HEK293 (cell line): Measurements from ENCODE around the gene CCDC112.

ENCODE experiments used
- GLI2 ChIP-seq: fragments of 450-650 bp; formaldehyde crosslinking; IDR thresholded peaks from 2 replicates; pipeline ENCODE4; 2017; ENCODE audit warnings: missing biosample characterization, missing genetic modification characterization, low read depth, borderline replicate concordance
- HOXA7 ChIP-seq: sonication (generic); formaldehyde crosslinking; IDR thresholded peaks from 2 replicates; pipeline ENCODE4 v1.8.1; 2022; ENCODE audit warnings: missing genetic modification reagents, borderline replicate concordance
- SP7 ChIP-seq: fragments of 450-650 bp; formaldehyde crosslinking; IDR thresholded peaks from 2 replicates; pipeline ENCODE4 v1.5.1; 2016; ENCODE audit warnings: missing biosample characterization, missing genetic modification characterization
- TCF7L2 ChIP-seq: IDR thresholded peaks from 2 replicates; pipeline ENCODE4 v1.6.1; 2011; ENCODE audit warnings: low read depth, mild to moderate bottlenecking, inconsistent platforms, low read length, moderate library complexity, borderline replicate concordance
- ZEB2 ChIP-seq: fragments of 450-650 bp; formaldehyde crosslinking; IDR thresholded peaks from 2 replicates; pipeline ENCODE4 v1.5.1; 2016; ENCODE audit warnings: missing biosample characterization, missing genetic modification characterization
- ZFP37 ChIP-seq: fragments of 450-650 bp; formaldehyde crosslinking; IDR thresholded peaks from 2 replicates; pipeline ENCODE4 v1.5.1; 2016; ENCODE audit warnings: missing biosample characterization, missing genetic modification characterization
- ZIC2 ChIP-seq: fragments of 450-650 bp; formaldehyde crosslinking; IDR thresholded peaks from 2 replicates; pipeline ENCODE4 v1.5.1; 2016; ENCODE audit warnings: missing biosample characterization, missing genetic modification characterization
- ZNF184 ChIP-seq: fragments of 450-650 bp; IDR thresholded peaks from 2 replicates; pipeline ENCODE4 v1.5.1; 2018; ENCODE audit warnings: missing biosample characterization, mild to moderate bottlenecking, missing genetic modification characterization
- ZNF311 ChIP-seq: fragments of 450-650 bp; formaldehyde crosslinking; IDR thresholded peaks from 2 replicates; pipeline ENCODE4 v1.5.1; 2017; ENCODE audit warnings: missing biosample characterization, missing genetic modification characterization, borderline replicate concordance
- ZNF335 ChIP-seq: fragments of 450-650 bp; formaldehyde crosslinking; conservative IDR thresholded peaks from 2 replicates; pipeline ENCODE4 v1.5.1; 2016; ENCODE audit warnings: missing biosample characterization, missing genetic modification characterization
- ZNF416 ChIP-seq: fragments of 450-650 bp; formaldehyde crosslinking; IDR thresholded peaks from 2 replicates; pipeline ENCODE4 v1.5.1; 2016; ENCODE audit warnings: missing biosample characterization, missing genetic modification characterization
- ZNF514 ChIP-seq: fragments of 450-650 bp; formaldehyde crosslinking; IDR thresholded peaks from 2 replicates; pipeline ENCODE4 v1.5.1; 2016; ENCODE audit warnings: missing biosample characterization, missing genetic modification characterization
- ZNF544 ChIP-seq: fragments of 450-650 bp; formaldehyde crosslinking; IDR thresholded peaks from 2 replicates; pipeline ENCODE4 v1.5.0; 2017; ENCODE audit warnings: missing biosample characterization, missing genetic modification characterization
- ZNF555 ChIP-seq: fragments of 450-650 bp; formaldehyde crosslinking; conservative IDR thresholded peaks from 2 replicates; pipeline ENCODE4 v1.5.1; 2017; ENCODE audit warnings: missing biosample characterization, mild to moderate bottlenecking, missing genetic modification characterization, inconsistent platforms
- ZNF670 ChIP-seq: fragments of 450-650 bp; formaldehyde crosslinking; IDR thresholded peaks from 2 replicates; pipeline ENCODE4 v1.5.1; 2016; ENCODE audit warnings: missing biosample characterization, missing genetic modification characterization, low read depth
- ZNF677 ChIP-seq: fragments of 450-650 bp; IDR thresholded peaks from 2 replicates; pipeline ENCODE4 v1.5.0; 2018; ENCODE audit warnings: missing biosample characterization, mild to moderate bottlenecking, missing genetic modification characterization, moderate library complexity
- ZNF701 ChIP-seq: fragments of 450-650 bp; formaldehyde crosslinking; IDR thresholded peaks from 2 replicates; pipeline ENCODE4 v1.5.1; 2016; ENCODE audit warnings: missing biosample characterization, missing genetic modification characterization
- ZNF707 ChIP-seq: fragments of 450-650 bp; formaldehyde crosslinking; IDR thresholded peaks from 2 replicates; pipeline ENCODE4 v1.5.1; 2016; ENCODE audit warnings: missing biosample characterization, missing genetic modification characterization
- ZNF791 ChIP-seq: fragments of 450-650 bp; formaldehyde crosslinking; IDR thresholded peaks from 2 replicates; pipeline ENCODE4 v1.5.1; 2016; ENCODE audit warnings: missing biosample characterization, missing genetic modification characterization
- ZNF843 ChIP-seq: fragments of 450-650 bp; formaldehyde crosslinking; IDR thresholded peaks from 2 replicates; pipeline ENCODE4 v1.5.1; 2016; ENCODE audit warnings: missing biosample characterization, missing genetic modification characterization
- ZSCAN23 ChIP-seq: fragments of 450-650 bp; formaldehyde crosslinking; IDR thresholded peaks from 2 replicates; pipeline ENCODE4 v1.5.1; 2016; ENCODE audit warnings: missing biosample characterization, missing genetic modification characterization
- TF ChIP-seq, protein P1 (sequence below): fragments of 450-650 bp; formaldehyde crosslinking; IDR thresholded peaks from 2 replicates; pipeline ENCODE4 v1.5.1; 2017; ENCODE audit warnings: missing biosample characterization, missing genetic modification characterization
- TF ChIP-seq, protein P2 (sequence below): fragments of 450-650 bp; formaldehyde crosslinking; IDR thresholded peaks from 2 replicates; pipeline ENCODE4 v1.5.1; 2016; ENCODE audit warnings: missing biosample characterization, missing genetic modification characterization
- TF ChIP-seq, protein P3 (sequence below): fragments of 450-650 bp; formaldehyde crosslinking; IDR thresholded peaks from 2 replicates; pipeline ENCODE4 v1.5.1; 2016; ENCODE audit warnings: missing biosample characterization, missing genetic modification characterization
- TF ChIP-seq, protein P4 (sequence below): fragments of 450-650 bp; formaldehyde crosslinking; IDR thresholded peaks from 2 replicates; pipeline ENCODE4 v1.5.1; 2016; ENCODE audit warnings: missing biosample characterization, missing genetic modification characterization

The CCDC112 gene

DNA sequence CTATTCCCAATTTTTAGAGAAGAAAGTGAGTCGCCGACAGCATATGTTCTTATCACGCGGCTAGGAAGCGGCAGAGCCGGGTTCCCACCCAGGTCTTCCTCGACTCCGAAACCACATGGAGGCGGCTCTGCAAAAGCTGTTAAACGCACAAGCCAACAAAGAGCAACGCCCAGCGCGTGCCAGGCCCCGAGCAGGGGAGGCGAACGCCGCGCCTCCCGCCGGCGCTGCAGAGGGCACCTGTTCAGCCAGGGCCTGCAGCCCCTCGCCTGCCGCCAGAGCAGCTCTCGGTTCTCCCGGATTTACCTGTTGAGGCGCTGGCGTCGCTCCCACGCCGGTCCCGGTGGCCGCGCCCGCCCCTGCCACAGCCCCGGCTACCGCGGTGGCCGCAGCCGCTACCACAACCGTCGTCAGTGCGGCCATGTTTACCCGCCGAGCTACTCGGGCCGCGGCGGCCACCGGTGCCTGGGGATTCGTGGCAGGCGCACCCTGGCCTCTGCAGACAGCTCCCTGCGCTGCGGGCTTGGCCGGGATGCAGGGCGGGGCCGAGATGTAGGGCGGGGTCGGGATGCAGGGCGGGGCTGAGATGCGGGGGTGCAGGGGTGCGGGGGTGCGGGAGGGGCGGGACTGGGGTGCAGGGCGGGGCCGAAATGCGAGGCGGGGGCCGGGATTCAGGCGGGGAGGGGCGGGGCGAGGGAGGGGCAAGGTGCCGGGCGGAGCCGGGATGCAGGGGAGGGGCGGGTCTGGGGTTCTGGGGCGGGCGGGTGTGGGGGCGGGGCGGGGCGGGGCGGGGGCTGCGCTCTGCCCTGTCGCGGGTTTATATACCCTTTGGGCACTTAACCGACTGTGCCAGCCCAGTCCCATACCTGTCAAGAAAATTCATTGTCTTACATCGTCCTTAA lies at the start of gene CCDC112 (continued):
- TF ChIP-seq ZNF555 (tag by site-specific recombination) (no peak), ZNF184 (tag by site-specific recombination) (no peak), ZNF416 (tag by site-specific recombination) (no peak), ZNF707 (no peak), ZNF514 (no peak), ZNF677 (no peak), ZNF311 (no peak), ZNF701 (no peak), ZIC2 (peak; percentile 42; the same call in 1 of the 2 replicates), ZNF791 (tag by site-specific recombination) (no peak), SP7 (tag by site-specific recombination) (peak; percentile 51; the same call in 1 of the 2 replicates), ZNF843 (tag by site-specific recombination) (peak; percentile 22; the same call in 1 of the 2 replicates), ZFP37 (tag by site-specific recombination) (peak; percentile 38; the same call in 1 of the 2 replicates), ZSCAN23 (tag by site-specific recombination) (no peak), TCF7L2 (no peak), ZNF335 (tag by site-specific recombination) (peak; percentile 94), HOXA7 (no peak), ZNF544 (tag by site-specific recombination) (no peak), GLI2 (tag by site-specific recombination) (no peak), ZNF670 (tag by site-specific recombination) (no peak), ZEB2 (tag by site-specific recombination) (peak; percentile 62; the same call in 1 of the 2 replicates)
- TF ChIP-seq, protein P1, sequence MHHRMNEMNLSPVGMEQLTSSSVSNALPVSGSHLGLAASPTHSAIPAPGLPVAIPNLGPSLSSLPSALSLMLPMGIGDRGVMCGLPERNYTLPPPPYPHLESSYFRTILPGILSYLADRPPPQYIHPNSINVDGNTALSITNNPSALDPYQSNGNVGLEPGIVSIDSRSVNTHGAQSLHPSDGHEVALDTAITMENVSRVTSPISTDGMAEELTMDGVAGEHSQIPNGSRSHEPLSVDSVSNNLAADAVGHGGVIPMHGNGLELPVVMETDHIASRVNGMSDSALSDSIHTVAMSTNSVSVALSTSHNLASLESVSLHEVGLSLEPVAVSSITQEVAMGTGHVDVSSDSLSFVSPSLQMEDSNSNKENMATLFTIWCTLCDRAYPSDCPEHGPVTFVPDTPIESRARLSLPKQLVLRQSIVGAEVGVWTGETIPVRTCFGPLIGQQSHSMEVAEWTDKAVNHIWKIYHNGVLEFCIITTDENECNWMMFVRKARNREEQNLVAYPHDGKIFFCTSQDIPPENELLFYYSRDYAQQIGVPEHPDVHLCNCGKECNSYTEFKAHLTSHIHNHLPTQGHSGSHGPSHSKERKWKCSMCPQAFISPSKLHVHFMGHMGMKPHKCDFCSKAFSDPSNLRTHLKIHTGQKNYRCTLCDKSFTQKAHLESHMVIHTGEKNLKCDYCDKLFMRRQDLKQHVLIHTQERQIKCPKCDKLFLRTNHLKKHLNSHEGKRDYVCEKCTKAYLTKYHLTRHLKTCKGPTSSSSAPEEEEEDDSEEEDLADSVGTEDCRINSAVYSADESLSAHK (tag by site-specific recombination), result no peak
- TF ChIP-seq, protein P2, sequence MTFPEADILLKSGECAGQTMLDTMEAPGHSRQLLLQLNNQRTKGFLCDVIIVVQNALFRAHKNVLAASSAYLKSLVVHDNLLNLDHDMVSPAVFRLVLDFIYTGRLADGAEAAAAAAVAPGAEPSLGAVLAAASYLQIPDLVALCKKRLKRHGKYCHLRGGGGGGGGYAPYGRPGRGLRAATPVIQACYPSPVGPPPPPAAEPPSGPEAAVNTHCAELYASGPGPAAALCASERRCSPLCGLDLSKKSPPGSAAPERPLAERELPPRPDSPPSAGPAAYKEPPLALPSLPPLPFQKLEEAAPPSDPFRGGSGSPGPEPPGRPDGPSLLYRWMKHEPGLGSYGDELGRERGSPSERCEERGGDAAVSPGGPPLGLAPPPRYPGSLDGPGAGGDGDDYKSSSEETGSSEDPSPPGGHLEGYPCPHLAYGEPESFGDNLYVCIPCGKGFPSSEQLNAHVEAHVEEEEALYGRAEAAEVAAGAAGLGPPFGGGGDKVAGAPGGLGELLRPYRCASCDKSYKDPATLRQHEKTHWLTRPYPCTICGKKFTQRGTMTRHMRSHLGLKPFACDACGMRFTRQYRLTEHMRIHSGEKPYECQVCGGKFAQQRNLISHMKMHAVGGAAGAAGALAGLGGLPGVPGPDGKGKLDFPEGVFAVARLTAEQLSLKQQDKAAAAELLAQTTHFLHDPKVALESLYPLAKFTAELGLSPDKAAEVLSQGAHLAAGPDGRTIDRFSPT (tag by site-specific recombination), result peak; percentile 53; the same call in 1 of the 2 replicates
- TF ChIP-seq, protein P3, sequence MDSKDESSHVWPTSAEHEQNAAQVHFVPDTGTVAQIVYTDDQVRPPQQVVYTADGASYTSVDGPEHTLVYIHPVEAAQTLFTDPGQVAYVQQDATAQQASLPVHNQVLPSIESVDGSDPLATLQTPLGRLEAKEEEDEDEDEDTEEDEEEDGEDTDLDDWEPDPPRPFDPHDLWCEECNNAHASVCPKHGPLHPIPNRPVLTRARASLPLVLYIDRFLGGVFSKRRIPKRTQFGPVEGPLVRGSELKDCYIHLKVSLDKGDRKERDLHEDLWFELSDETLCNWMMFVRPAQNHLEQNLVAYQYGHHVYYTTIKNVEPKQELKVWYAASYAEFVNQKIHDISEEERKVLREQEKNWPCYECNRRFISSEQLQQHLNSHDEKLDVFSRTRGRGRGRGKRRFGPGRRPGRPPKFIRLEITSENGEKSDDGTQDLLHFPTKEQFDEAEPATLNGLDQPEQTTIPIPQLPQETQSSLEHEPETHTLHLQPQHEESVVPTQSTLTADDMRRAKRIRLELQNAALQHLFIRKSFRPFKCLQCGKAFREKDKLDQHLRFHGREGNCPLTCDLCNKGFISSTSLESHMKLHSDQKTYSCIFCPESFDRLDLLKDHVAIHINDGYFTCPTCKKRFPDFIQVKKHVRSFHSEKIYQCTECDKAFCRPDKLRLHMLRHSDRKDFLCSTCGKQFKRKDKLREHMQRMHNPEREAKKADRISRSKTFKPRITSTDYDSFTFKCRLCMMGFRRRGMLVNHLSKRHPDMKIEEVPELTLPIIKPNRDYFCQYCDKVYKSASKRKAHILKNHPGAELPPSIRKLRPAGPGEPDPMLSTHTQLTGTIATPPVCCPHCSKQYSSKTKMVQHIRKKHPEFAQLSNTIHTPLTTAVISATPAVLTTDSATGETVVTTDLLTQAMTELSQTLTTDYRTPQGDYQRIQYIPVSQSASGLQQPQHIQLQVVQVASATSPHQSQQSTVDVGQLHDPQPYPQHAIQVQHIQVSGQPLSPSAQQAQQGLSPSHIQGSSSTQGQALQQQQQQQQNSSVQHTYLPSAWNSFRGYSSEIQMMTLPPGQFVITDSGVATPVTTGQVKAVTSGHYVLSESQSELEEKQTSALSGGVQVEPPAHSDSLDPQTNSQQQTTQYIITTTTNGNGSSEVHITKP (tag by site-specific recombination), result no peak
- TF ChIP-seq, protein P4, sequence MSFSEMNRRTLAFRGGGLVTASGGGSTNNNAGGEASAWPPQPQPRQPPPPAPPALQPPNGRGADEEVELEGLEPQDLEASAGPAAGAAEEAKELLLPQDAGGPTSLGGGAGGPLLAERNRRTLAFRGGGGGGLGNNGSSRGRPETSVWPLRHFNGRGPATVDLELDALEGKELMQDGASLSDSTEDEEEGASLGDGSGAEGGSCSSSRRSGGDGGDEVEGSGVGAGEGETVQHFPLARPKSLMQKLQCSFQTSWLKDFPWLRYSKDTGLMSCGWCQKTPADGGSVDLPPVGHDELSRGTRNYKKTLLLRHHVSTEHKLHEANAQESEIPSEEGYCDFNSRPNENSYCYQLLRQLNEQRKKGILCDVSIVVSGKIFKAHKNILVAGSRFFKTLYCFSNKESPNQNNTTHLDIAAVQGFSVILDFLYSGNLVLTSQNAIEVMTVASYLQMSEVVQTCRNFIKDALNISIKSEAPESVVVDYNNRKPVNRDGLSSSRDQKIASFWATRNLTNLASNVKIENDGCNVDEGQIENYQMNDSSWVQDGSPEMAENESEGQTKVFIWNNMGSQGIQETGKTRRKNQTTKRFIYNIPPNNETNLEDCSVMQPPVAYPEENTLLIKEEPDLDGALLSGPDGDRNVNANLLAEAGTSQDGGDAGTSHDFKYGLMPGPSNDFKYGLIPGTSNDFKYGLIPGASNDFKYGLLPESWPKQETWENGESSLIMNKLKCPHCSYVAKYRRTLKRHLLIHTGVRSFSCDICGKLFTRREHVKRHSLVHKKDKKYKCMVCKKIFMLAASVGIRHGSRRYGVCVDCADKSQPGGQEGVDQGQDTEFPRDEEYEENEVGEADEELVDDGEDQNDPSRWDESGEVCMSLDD (tag by site-specific recombination), result no peak
